Measurements from ENCODE around the gene CBY2.

DNA sequence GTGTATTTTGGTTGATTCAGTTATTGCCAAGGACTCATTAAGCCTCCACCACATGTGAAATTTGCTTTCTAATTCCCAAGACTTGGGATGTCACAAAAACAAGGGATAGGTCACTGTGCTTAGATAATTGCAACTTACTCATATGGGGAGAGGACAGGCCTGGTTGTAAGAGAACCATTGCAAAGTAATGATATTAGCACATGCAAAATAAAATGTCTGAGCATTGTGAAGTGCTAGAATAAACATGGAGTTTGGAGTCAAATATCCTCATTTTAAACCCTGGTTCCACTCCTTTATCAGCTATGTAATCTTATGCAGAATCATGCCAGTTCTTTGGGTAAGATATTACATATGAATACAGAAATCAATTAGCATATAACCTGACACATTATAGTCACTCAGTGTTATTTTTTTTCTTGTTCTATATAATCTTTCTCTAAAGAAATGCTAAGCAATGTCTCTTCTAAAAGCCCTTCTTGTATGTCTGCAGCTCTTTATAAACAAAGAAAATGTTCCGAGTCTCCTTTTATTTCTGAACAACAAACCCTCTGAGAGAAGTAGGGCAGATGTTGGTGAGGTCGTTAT, 5.5 kb downstream of the CBY2 start:
- TF ChIP-seq POLR2A (IDR thresholded peaks at IDR 0.05) = no peak
- TF ChIP-seq, protein P1, sequence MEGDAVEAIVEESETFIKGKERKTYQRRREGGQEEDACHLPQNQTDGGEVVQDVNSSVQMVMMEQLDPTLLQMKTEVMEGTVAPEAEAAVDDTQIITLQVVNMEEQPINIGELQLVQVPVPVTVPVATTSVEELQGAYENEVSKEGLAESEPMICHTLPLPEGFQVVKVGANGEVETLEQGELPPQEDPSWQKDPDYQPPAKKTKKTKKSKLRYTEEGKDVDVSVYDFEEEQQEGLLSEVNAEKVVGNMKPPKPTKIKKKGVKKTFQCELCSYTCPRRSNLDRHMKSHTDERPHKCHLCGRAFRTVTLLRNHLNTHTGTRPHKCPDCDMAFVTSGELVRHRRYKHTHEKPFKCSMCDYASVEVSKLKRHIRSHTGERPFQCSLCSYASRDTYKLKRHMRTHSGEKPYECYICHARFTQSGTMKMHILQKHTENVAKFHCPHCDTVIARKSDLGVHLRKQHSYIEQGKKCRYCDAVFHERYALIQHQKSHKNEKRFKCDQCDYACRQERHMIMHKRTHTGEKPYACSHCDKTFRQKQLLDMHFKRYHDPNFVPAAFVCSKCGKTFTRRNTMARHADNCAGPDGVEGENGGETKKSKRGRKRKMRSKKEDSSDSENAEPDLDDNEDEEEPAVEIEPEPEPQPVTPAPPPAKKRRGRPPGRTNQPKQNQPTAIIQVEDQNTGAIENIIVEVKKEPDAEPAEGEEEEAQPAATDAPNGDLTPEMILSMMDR (IDR thresholded peaks at IDR 0.05) = no peak
- TF ChIP-seq EP300 (IDR thresholded peaks at IDR 0.05) = no peak
- no peak for TF ChIP-seq POLR2AphosphoS5 (IDR thresholded peaks at IDR 0.05)

Data from stomach (tissue), 4 donors.